ENCODE results near the gene ACAA2.

The ACAA2 gene

GRCh38 chr18:49813319-49814146 is at the start of gene ACAA2:
TSS of gene ACAA2 (minus strand) at chr18:49813533. CDS start at chr18:49813484, 49 bp downstream.
- peak; percentile 95 for DNase-seq

GRCh38 chr18:49862656-49863385 is 49.5 kb upstream of the ACAA2 start:
- DNase-seq, result no peak

- no peak for DNase-seq
These were observed 48.3 kb upstream of the ACAA2 start for GRCh38 chr18:49861659-49862058.

- DNase-seq, result no peak
These were observed 46.4 kb upstream of the ACAA2 start for GRCh38 chr18:49859725-49860124.

- no peak for DNase-seq
These were observed 45.7 kb upstream of the ACAA2 start for GRCh38 chr18:49859021-49859359.

GRCh38 chr18:49858309-49859020 is 45.1 kb upstream of the ACAA2 start:
- peak; percentile 91 for DNase-seq

- no peak for DNase-seq
These were observed 44.4 kb upstream of the ACAA2 start for GRCh38 chr18:49857708-49858107.

GRCh38 chr18:49856496-49856895 is 43.2 kb upstream of the ACAA2 start:
- no peak for DNase-seq

- no peak for DNase-seq
These were observed 42.5 kb upstream of the ACAA2 start for GRCh38 chr18:49855711-49856415.

- DNase-seq, result no peak
These were observed 41.3 kb upstream of the ACAA2 start for GRCh38 chr18:49854681-49855080.

GRCh38 chr18:49853436-49853835 is 40.1 kb upstream of the ACAA2 start:
- no peak for DNase-seq

GRCh38 chr18:49853011-49853410 is 39.7 kb upstream of the ACAA2 start:
- DNase-seq, result no peak

- no peak for DNase-seq
These were observed 38.3 kb upstream of the ACAA2 start for GRCh38 chr18:49851624-49852023.

GRCh38 chr18:49850636-49851035 is 37.3 kb upstream of the ACAA2 start:
- no peak for DNase-seq

GRCh38 chr18:49849331-49850217 is 36.2 kb upstream of the ACAA2 start:
- DNase-seq, result peak; percentile 77

- no peak for DNase-seq
These were observed 34.8 kb upstream of the ACAA2 start for GRCh38 chr18:49848115-49848514.

GRCh38 chr18:49847524-49847923 is 34.2 kb upstream of the ACAA2 start:
- DNase-seq, result no peak

- DNase-seq, result no peak
These were observed 33.6 kb upstream of the ACAA2 start for GRCh38 chr18:49846718-49847470.

GRCh38 chr18:49846361-49846662 is 33.0 kb upstream of the ACAA2 start:
- DNase-seq, result peak; percentile 38

- peak; percentile 44 for DNase-seq
These were observed 32.5 kb upstream of the ACAA2 start for GRCh38 chr18:49845629-49846360.

- DNase-seq, result no peak
These were observed 31.6 kb upstream of the ACAA2 start for GRCh38 chr18:49844903-49845302.

Measured in eye (tissue), 1 donor.